ENCODE measurements around the gene MYH9. TPM values are rescaled to one million over a fixed set of nuclear protein-coding genes. Genes with fewer than 3 reads are reported as not detected.

MYH9 gene
- total RNA-seq, 1 experiment from 2014 or later = 323 TPM

- Histone ChIP-seq H3K4me1 (ENCODE audit: insufficient read depth, low read length, poor library complexity, severe bottlenecking) (peaks cover 29% of the 10 kb centered on the region), H3K36me3 (ENCODE audit: insufficient read depth, low read length, poor library complexity, severe bottlenecking) (no peaks in the 10 kb centered on the region), H3K27me3 (replicated peaks; ENCODE audit: insufficient read depth, low read depth, low read length, poor library complexity) (no peaks in the 10 kb centered on the region), H3K4me3 (ENCODE audit: low read depth, low read length, poor library complexity, severe bottlenecking) (no peak overlapping the region), H3K9me3 (ENCODE audit: low read depth, low read length, poor library complexity, severe bottlenecking) (no peaks in the 10 kb centered on the region), H3K27ac (ENCODE audit: low read depth, low read length, poor library complexity, severe bottlenecking) (peak overlapping the region; percentile 27)
- TF ChIP-seq CTCF (conservative IDR thresholded peaks at IDR 0.05; ENCODE audit: low read depth, low read length) (no peak), EZH2 (IDR thresholded peaks at IDR 0.05; ENCODE audit: borderline replicate concordance, low read depth, low read length, poor library complexity, severe bottlenecking) (no peak)
- BruUV-seq (replicated peaks) = no TSS peak
- ChIA-PET POLR2A (ENCODE audit: low non-redundant PET) (no interaction called here), CTCF (no interaction called here)
- intact Hi-C loops (cut with micrococcal nuclease; ENCODE audit: unreplicated experiment) = no loop called here
- DNase-seq (ENCODE audit: low spot score) = no peak
Observed at GRCh38 chr22:36356708-36357624, 30.8 kb downstream of the MYH9 start.

GRCh38 chr22:36355894-36356293, 31.9 kb downstream of the MYH9 start:
- no peak for DNase-seq (ENCODE audit: low spot score)
- no TSS peak for BruUV-seq (replicated peaks)
- intact Hi-C loops (cut with micrococcal nuclease; ENCODE audit: unreplicated experiment) = no loop called here
- no peaks in the 10 kb centered on the region for H3K27me3 ChIP-seq (replicated peaks; ENCODE audit: insufficient read depth, low read depth, low read length, poor library complexity)
- no peaks in the 10 kb centered on the region for H3K9me3 ChIP-seq (ENCODE audit: low read depth, low read length, poor library complexity, severe bottlenecking)
- H3K36me3 ChIP-seq (ENCODE audit: insufficient read depth, low read length, poor library complexity, severe bottlenecking) = no peaks in the 10 kb centered on the region
- peak overlapping the region; percentile 87 for H3K27ac ChIP-seq (ENCODE audit: low read depth, low read length, poor library complexity, severe bottlenecking)
- H3K4me3 ChIP-seq (ENCODE audit: low read depth, low read length, poor library complexity, severe bottlenecking) = no peak overlapping the region
- H3K4me1 ChIP-seq (ENCODE audit: insufficient read depth, low read length, poor library complexity, severe bottlenecking) = peaks cover 31% of the 10 kb centered on the region
- POLR2A ChIA-PET (ENCODE audit: low non-redundant PET) = interaction anchor here (1.0 kb wide), 1 partner anchor 33 kb away, joined by 4 read pairs; the partner anchor contains the start of gene MYH9
- TF ChIP-seq CTCF (conservative IDR thresholded peaks at IDR 0.05; ENCODE audit: low read depth, low read length) (no peak), EZH2 (IDR thresholded peaks at IDR 0.05; ENCODE audit: borderline replicate concordance, low read depth, low read length, poor library complexity, severe bottlenecking) (no peak)
- CTCF ChIA-PET = interaction anchor here (0.6 kb wide), 1 partner anchor 9 kb away, joined by 4 read pairs; no protein-coding TSS in a partner anchor

- Histone ChIP-seq H3K36me3 (ENCODE audit: insufficient read depth, low read length, poor library complexity, severe bottlenecking) (no peaks in the 10 kb centered on the region), H3K27ac (ENCODE audit: low read depth, low read length, poor library complexity, severe bottlenecking) (peak overlapping the region; percentile 87), H3K4me3 (ENCODE audit: low read depth, low read length, poor library complexity, severe bottlenecking) (no peak overlapping the region), H3K4me1 (ENCODE audit: insufficient read depth, low read length, poor library complexity, severe bottlenecking) (peaks cover 31% of the 10 kb centered on the region), H3K27me3 (replicated peaks; ENCODE audit: insufficient read depth, low read depth, low read length, poor library complexity) (no peaks in the 10 kb centered on the region), H3K9me3 (ENCODE audit: low read depth, low read length, poor library complexity, severe bottlenecking) (no peaks in the 10 kb centered on the region)
- POLR2A ChIA-PET (ENCODE audit: low non-redundant PET) = interaction anchor here (0.6 to 1.0 kb wide), 2 partner anchors 10 to 33 kb away, joined by 4 read pairs; partner anchors contain the start of gene MYH9
- TF ChIP-seq CTCF (conservative IDR thresholded peaks at IDR 0.05; ENCODE audit: low read depth, low read length) = no peak
- no peak for TF ChIP-seq EZH2 (IDR thresholded peaks at IDR 0.05; ENCODE audit: borderline replicate concordance, low read depth, low read length, poor library complexity, severe bottlenecking)
- BruUV-seq (replicated peaks) = no TSS peak
- DNase-seq (ENCODE audit: low spot score) = no peak
- intact Hi-C loops (cut with micrococcal nuclease; ENCODE audit: unreplicated experiment) = no loop called here
- CTCF ChIA-PET = interaction anchor here (0.6 kb wide), 2 partner anchors 9 to 27 kb away, joined by 3 to 4 read pairs; no protein-coding TSS in a partner anchor
Observed at GRCh38 chr22:36355362-36355761, 32.4 kb downstream of the MYH9 start.

Data from A673 (cell line).